PC-3 (cell line): ENCODE results near the gene ABCC5. TPM values are rescaled to one million over a fixed set of nuclear protein-coding genes. Genes with fewer than 3 reads are reported as not detected.

Source experiments
- ATAC-seq: fragments of 200-7000 bp; cut with Tn5 transposase; 2 replicates; pipeline ENCODE4 v1.9.1; 2020; ENCODE audit warnings: mild to moderate bottlenecking, moderate library complexity
- BruUV-seq: library from RNA; stranded (reverse); fragments of 400-500 nt; replicated peaks from 2 replicates; lab custom pipeline; 2021; lab: Mats Ljungman, UMichigan
- CTCF ChIA-PET: fragments of 300-600 bp; sonication (Branson Sonifier 250); formaldehyde crosslinking; loops from one replicate; lab custom pipeline; 2022; ENCODE audit warnings: antibody characterized with exemption; lab: Charles Lee
- POLR2A ChIA-PET: fragments of 300-600 bp; sonication (Branson Sonifier 250); formaldehyde crosslinking; loops from one replicate; lab custom pipeline; 2022; ENCODE audit warnings: antibody characterized with exemption; ENCODE audit not compliant: unreplicated experiment; lab: Charles Lee
- DNase-seq: peaks from one replicate; pipeline ENCODE4 v3.0.0-alpha.2; 2015
- H2AFZ ChIP-seq: fragments of 300-600 bp; sonication (generic); 2 replicates; pipeline ENCODE4 v1.6.0; 2016; ENCODE audit warnings: antibody characterized with exemption, low read length
- H3F3A ChIP-seq: fragments of 300-600 bp; sonication (generic); one replicate; pipeline ENCODE4 v1.6.0; 2017; ENCODE audit warnings: antibody characterized with exemption, low read length, control low read depth, mild to moderate bottlenecking; ENCODE audit not compliant: unreplicated experiment
- H3K27ac ChIP-seq: fragments of 300-600 bp; sonication (generic); 2 replicates; pipeline ENCODE4 v1.5.1; 2016; ENCODE audit warnings: mild to moderate bottlenecking, low read length
- H3K27me3 ChIP-seq: fragments of 300-600 bp; sonication (generic); 2 replicates; pipeline ENCODE4 v1.6.1; 2016; ENCODE audit warnings: low read length, mixed read lengths
- H3K36me3 ChIP-seq: fragments of 300-600 bp; sonication (generic); 2 replicates; pipeline ENCODE4 v1.6.1; 2016; ENCODE audit warnings: low read depth, mixed run types, low read length, mixed read lengths
- H3K4me1 ChIP-seq: fragments of 300-600 bp; sonication (generic); 2 replicates; pipeline ENCODE4 v1.5.1; 2016; ENCODE audit warnings: low read length; ENCODE audit not compliant: insufficient read depth
- H3K4me2 ChIP-seq: fragments of 300-600 bp; sonication (generic); 2 replicates; pipeline ENCODE4 v1.6.0; 2016; ENCODE audit warnings: low read length
- H3K4me3 ChIP-seq: fragments of 300-600 bp; sonication (generic); 2 replicates; pipeline ENCODE4 v1.5.1; 2016; ENCODE audit warnings: mild to moderate bottlenecking, low read length, mixed read lengths
- H3K79me2 ChIP-seq: fragments of 300-600 bp; sonication (generic); 2 replicates; pipeline ENCODE4 v1.6.1; 2017; ENCODE audit warnings: low read length, mixed read lengths
- H3K9ac ChIP-seq: fragments of 300-600 bp; sonication (generic); 2 replicates; pipeline ENCODE4 v1.6.0; 2016; ENCODE audit warnings: mild to moderate bottlenecking, low read length
- H3K9me2 ChIP-seq: fragments of 300-600 bp; sonication (generic); replicated peaks from 2 replicates; pipeline ENCODE4 v1.6.1; 2016; ENCODE audit warnings: mixed run types, low read length, mixed read lengths
- H3K9me3 ChIP-seq: fragments of 300-600 bp; sonication (generic); 2 replicates; pipeline ENCODE4 v1.6.1; 2016; ENCODE audit warnings: low read length, mixed read lengths
- H4K20me1 ChIP-seq: fragments of 300-600 bp; sonication (generic); 2 replicates; pipeline ENCODE4 v1.6.1; 2016; ENCODE audit warnings: low read length, mixed read lengths
- EZH2 ChIP-seq: fragments of 300-600 bp; sonication (generic); IDR thresholded peaks from one replicate; pipeline ENCODE4 v1.6.1; 2017; ENCODE audit warnings: antibody characterized with exemption, mild to moderate bottlenecking, low read length; ENCODE audit not compliant: unreplicated experiment
- EZH2phosphoT487 ChIP-seq: fragments of 300-600 bp; sonication (generic); IDR thresholded peaks from 2 replicates; pipeline ENCODE4 v1.6.1; 2018; ENCODE audit warnings: mild to moderate bottlenecking, antibody characterized with exemption, low read length, borderline replicate concordance
- intact Hi-C: fragments of 100-400 bp; cut with micrococcal nuclease; formaldehyde crosslinking; loops from 2 replicates; pipeline ENCODE4 v1.9.0; 2023
- microRNA-seq: library from miRNA; unstranded; fragments of <30 nt; microRNA quantifications from one replicate; pipeline ENCODE4 v1.1.0, GENCODE V29; 2020; ENCODE audit not compliant: unreplicated experiment
- total RNA-seq: library from RNA; depleted of rRNA; stranded (reverse); fragments of >200 nt; gene quantifications from 2 replicates; pipeline ENCODE4 v1.2.3, GENCODE V29; 2014; rRNA removed
- TF ChIP-seq, protein P1 (sequence below): fragments of 300-600 bp; sonication (generic); conservative IDR thresholded peaks from 2 replicates; pipeline ENCODE4 v1.5.1; 2017; ENCODE audit warnings: antibody characterized with exemption, low read depth, mild to moderate bottlenecking, low read length

Gene ABCC5
- total RNA-seq, 1 experiment from 2014 or later, result 16.1 TPM

DNA sequence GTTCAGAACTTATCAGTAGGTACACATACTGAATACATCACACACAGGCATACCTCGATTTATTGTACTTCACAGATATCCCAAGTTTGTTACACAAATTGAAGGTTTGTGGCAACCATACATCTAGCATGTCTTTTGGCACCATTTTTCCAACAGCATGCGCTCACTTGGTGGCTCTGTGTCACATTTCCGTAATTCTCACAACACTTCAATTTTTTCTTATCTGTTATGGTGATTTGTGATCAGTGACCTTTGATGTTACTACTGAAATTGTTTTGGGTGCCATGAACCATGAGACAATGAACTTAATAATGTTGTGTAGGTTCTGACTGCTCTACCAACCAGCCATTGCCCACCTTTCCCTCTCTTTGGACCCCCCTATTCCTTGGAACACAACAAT lies 143.8 kb downstream of the ABCC5 start:
- no peak overlapping the region for H3K9ac ChIP-seq
- no TSS peak for BruUV-seq
- no peak overlapping the region for H3K27ac ChIP-seq
- CTCF ChIA-PET, result no interaction called here
- no peak overlapping the region for H3K4me2 ChIP-seq
- H3K36me3 ChIP-seq, result peaks cover 8% of the 10 kb centered on the region; the same call in 1 of the 2 replicates
- H4K20me1 ChIP-seq, result 0 out of 2 replicates have a peak, but pooled peaks cover 4% of the 10 kb centered on the region
- POLR2A ChIA-PET, result no interaction called here
- ATAC-seq (no peak), DNase-seq (no peak)
- no peaks in the 10 kb centered on the region for H3K27me3 ChIP-seq
- intact Hi-C loops, result no loop called here
- TF ChIP-seq EZH2 (no peak), EZH2phosphoT487 (no peak)
- TF ChIP-seq, protein P1, sequence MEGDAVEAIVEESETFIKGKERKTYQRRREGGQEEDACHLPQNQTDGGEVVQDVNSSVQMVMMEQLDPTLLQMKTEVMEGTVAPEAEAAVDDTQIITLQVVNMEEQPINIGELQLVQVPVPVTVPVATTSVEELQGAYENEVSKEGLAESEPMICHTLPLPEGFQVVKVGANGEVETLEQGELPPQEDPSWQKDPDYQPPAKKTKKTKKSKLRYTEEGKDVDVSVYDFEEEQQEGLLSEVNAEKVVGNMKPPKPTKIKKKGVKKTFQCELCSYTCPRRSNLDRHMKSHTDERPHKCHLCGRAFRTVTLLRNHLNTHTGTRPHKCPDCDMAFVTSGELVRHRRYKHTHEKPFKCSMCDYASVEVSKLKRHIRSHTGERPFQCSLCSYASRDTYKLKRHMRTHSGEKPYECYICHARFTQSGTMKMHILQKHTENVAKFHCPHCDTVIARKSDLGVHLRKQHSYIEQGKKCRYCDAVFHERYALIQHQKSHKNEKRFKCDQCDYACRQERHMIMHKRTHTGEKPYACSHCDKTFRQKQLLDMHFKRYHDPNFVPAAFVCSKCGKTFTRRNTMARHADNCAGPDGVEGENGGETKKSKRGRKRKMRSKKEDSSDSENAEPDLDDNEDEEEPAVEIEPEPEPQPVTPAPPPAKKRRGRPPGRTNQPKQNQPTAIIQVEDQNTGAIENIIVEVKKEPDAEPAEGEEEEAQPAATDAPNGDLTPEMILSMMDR, result no peak
- no peak overlapping the region for H3K4me3 ChIP-seq
- H2AFZ ChIP-seq, result no peak overlapping the region
- no peaks in the 10 kb centered on the region for H3K9me2 ChIP-seq
- no peaks in the 10 kb centered on the region for H3F3A ChIP-seq
- H3K4me1 ChIP-seq, result no peaks in the 10 kb centered on the region
- peaks cover 95% of the 10 kb centered on the region for H3K79me2 ChIP-seq
- H3K9me3 ChIP-seq, result no peaks in the 10 kb centered on the region

DNA sequence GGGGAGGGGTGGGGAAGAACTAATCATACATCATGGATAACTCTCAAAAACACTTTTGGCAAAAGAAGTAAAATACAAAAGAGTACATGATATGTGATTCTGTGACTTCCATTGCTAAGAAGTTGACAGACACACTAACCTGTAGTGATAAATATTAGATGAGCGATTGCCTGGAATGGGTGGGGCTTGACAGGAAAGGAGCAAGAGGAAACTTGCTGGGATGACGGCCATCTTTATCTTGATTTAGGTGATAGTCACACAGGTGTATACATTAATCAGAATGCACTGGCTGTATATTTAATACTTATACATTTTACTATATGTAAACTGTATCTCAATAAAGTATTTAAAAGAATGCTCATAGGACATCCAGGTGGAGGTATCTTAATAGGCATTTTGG lies 146.1 kb downstream of the ABCC5 start:
- no peaks in the 10 kb centered on the region for H4K20me1 ChIP-seq
- H3K27me3 ChIP-seq, result no peaks in the 10 kb centered on the region
- ATAC-seq (no peak), DNase-seq (no peak)
- no peak overlapping the region for H3K4me3 ChIP-seq
- H3K9me2 ChIP-seq, result no peaks in the 10 kb centered on the region
- H2AFZ ChIP-seq, result no peak overlapping the region
- intact Hi-C loops, result no loop called here
- H3F3A ChIP-seq, result no peaks in the 10 kb centered on the region
- no peak overlapping the region for H3K4me2 ChIP-seq
- BruUV-seq, result no TSS peak
- no peaks in the 10 kb centered on the region for H3K4me1 ChIP-seq
- H3K27ac ChIP-seq, result no peak overlapping the region
- peaks cover 82% of the 10 kb centered on the region for H3K79me2 ChIP-seq
- no peak overlapping the region for H3K9ac ChIP-seq
- ChIA-PET POLR2A (no interaction called here), CTCF (no interaction called here)
- peaks cover 7% of the 10 kb centered on the region; the same call in 1 of the 2 replicates for H3K36me3 ChIP-seq
- TF ChIP-seq, protein P1, result no peak
- TF ChIP-seq EZH2, result no peak
- no peak for TF ChIP-seq EZH2phosphoT487
- no peaks in the 10 kb centered on the region for H3K9me3 ChIP-seq

DNA sequence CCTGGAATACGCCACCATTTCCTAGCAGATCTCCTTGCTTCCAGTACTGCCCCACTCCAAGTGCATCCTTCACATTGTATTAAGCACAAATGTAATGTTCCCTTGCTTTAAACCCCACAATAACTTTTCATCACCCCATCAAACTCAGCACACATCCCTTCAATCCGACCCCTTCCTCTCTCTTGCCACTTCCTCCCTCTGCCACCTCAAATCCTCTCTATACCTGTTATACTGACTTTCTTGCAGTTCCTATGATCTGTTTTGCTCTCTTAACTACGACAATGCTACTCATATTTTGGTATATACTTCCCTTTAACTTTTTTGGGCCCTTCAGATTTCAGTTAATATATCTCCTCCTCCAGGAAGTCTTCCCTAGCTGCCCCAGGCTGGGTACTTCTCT lies 147.1 kb downstream of the ABCC5 start:
- Histone ChIP-seq H3K79me2 (peaks cover 73% of the 10 kb centered on the region), H3K27ac (no peak overlapping the region), H3K9ac (no peak overlapping the region), H3K9me2 (no peaks in the 10 kb centered on the region), H2AFZ (no peak overlapping the region), H3K4me1 (no peaks in the 10 kb centered on the region), H3K9me3 (no peaks in the 10 kb centered on the region), H4K20me1 (no peaks in the 10 kb centered on the region), H3K27me3 (no peaks in the 10 kb centered on the region), H3K4me2 (no peak overlapping the region), H3F3A (no peaks in the 10 kb centered on the region), H3K36me3 (peaks cover 11% of the 10 kb centered on the region; the same call in 1 of the 2 replicates), H3K4me3 (no peak overlapping the region)
- TF ChIP-seq, protein P1, result no peak
- TF ChIP-seq EZH2 (no peak), EZH2phosphoT487 (no peak)
- POLR2A ChIA-PET, result no interaction called here
- ATAC-seq (no peak), DNase-seq (no peak)
- CTCF ChIA-PET, result no interaction called here
- BruUV-seq, result no TSS peak
- intact Hi-C loops, result no loop called here

Small RNA genes lying within 50 kb of the gene (microRNA-seq; reads per million reads assigned to microRNA genes)
- not detected for gene MIR4448

Other genes with a start within 250 kb of the ABCC5 start
- 12.4 and 12.6 TPM in 2 replicates for gene MAP6D1, start 192.3 kb downstream of the ABCC5 start, total RNA-seq
- gene PARL, start 133.0 kb downstream of the ABCC5 start, total RNA-seq, result 66.3 and 69.2 TPM in 2 replicates
- not detected in 2 replicates for gene HTR3D, start 13.9 kb upstream of the ABCC5 start, total RNA-seq
- gene HTR3C, start 35.2 kb upstream of the ABCC5 start, total RNA-seq, result not detected in 2 replicates
- not detected in 2 replicates for gene HTR3E, start 79.2 kb upstream of the ABCC5 start, total RNA-seq
- 51.3 and 57.0 TPM in 2 replicates for gene EIF2B5, start 117.5 kb upstream of the ABCC5 start, total RNA-seq
- 50.6 and 56.1 TPM in 2 replicates for gene DVL3, start 137.5 kb upstream of the ABCC5 start, total RNA-seq
- gene AP2M1, start 157.0 kb upstream of the ABCC5 start, total RNA-seq, result 522 and 538 TPM in 2 replicates
- 84.7 and 85.5 TPM in 2 replicates for gene ABCF3, start 168.3 kb upstream of the ABCC5 start, total RNA-seq
- gene VWA5B2, start 211.7 kb upstream of the ABCC5 start, total RNA-seq, result 1.4 and 1.9 TPM in 2 replicates
- gene ALG3, start 231.1 kb upstream of the ABCC5 start, total RNA-seq, result 65.9 and 89.0 TPM in 2 replicates
- gene EEF1AKMT4, start 231.8 kb upstream of the ABCC5 start, total RNA-seq, result 27.3 and 37.8 TPM in 2 replicates
- gene CAMK2N2, start 243.7 kb upstream of the ABCC5 start, total RNA-seq, result 1.1 and 1.2 TPM in 2 replicates